H1 (cell line): Measurements from ENCODE around the gene TANC1. TPM values are rescaled to one million over a fixed set of nuclear protein-coding genes. Genes with fewer than 3 reads are reported as not detected.

Experiments used
- BCL11A ChIP-seq, 2 experiments: IDR thresholded peaks; one replicate each; pipeline ENCODE4 v1.6.1; 2011; ENCODE audit warnings: low read depth in 2 of 2, low read length in 2 of 2, mild to moderate bottlenecking in 2 of 2
- CTCF ChIP-seq, 3 experiments: IDR thresholded peaks; 1 replicate in 2 of 3; 2 replicates in 1 of 3; pipeline versions ENCODE4 v1.5.1 to v1.6.1; 2011; ENCODE audit warnings: low read length in 3 of 3, mild to moderate bottlenecking in 3 of 3, inconsistent platforms in 2 of 3, low read depth in 1 of 3, moderate library complexity in 1 of 3; ENCODE audit not compliant: insufficient read depth in 1 of 3; ENCODE audit errors: control extremely low read depth in 1 of 3
- EGR1 ChIP-seq: IDR thresholded peaks from 2 replicates; pipeline ENCODE4 v1.6.1; 2011; ENCODE audit warnings: low read depth, low read length, borderline replicate concordance
- GTF2F1 ChIP-seq: IDR thresholded peaks from 2 replicates; pipeline ENCODE4 v1.6.1; 2012; ENCODE audit warnings: low read depth, low read length, improper control_type of control experiment, borderline replicate concordance
- HDAC2 ChIP-seq, 2 experiments: fragments of 300-600 bp in 1 of 2; sonication (generic) in 1 of 2; IDR thresholded peaks; 2 replicates each; pipeline ENCODE4 v1.6.1; 2011 to 2012; ENCODE audit warnings: low read depth in 2 of 2, low read length in 2 of 2, mild to moderate bottlenecking in 2 of 2, moderate library complexity in 2 of 2, borderline replicate concordance in 1 of 2, inconsistent platforms in 1 of 2
- HDAC6 ChIP-seq: IDR thresholded peaks from one replicate; pipeline ENCODE4 v1.7.1; 2012; ENCODE audit warnings: low read depth, mild to moderate bottlenecking, inconsistent platforms, low read length, moderate library complexity
- JUN ChIP-seq: IDR thresholded peaks from 2 replicates; pipeline ENCODE4 v1.6.1; 2011; ENCODE audit warnings: low read depth, mild to moderate bottlenecking, improper control_type of control experiment, low read length
- KDM1A ChIP-seq: fragments of 200-600, 300-600 bp; sonication (generic); IDR thresholded peaks from 2 replicates; pipeline ENCODE4 v1.7.1; 2016; ENCODE audit warnings: mild to moderate bottlenecking, low read length, borderline replicate concordance
- KDM5A ChIP-seq: fragments of 200-600 bp; IDR thresholded peaks from 2 replicates; pipeline ENCODE4 v1.7.1; 2012; ENCODE audit warnings: mild to moderate bottlenecking, low read length, inconsistent platforms, mixed read lengths
- NANOG ChIP-seq: IDR thresholded peaks from 2 replicates; pipeline ENCODE4 v1.6.1; 2011; ENCODE audit warnings: low read length, low read depth, mild to moderate bottlenecking, inconsistent platforms; ENCODE audit not compliant: insufficient read depth, poor library complexity, severe bottlenecking
- POLR2A ChIP-seq, 2 experiments: IDR thresholded peaks; 1 replicate in 1 of 2; 2 replicates in 1 of 2; pipeline ENCODE4 v1.6.1; 2011; ENCODE audit warnings: low read depth in 2 of 2, low read length in 2 of 2, mild to moderate bottlenecking in 2 of 2; ENCODE audit errors: control extremely low read depth in 1 of 2
- RNF2 ChIP-seq: fragments of 200-900, 300-1000 bp; sonication (generic); IDR thresholded peaks from 2 replicates; pipeline ENCODE4 v1.7.1; 2016; ENCODE audit warnings: borderline replicate concordance, low read depth, mild to moderate bottlenecking, antibody characterized with exemption, low read length; ENCODE audit not compliant: poor library complexity, severe bottlenecking; ENCODE audit errors: missing control alignments
- SAP30 ChIP-seq: fragments of 300-600 bp; sonication (generic); IDR thresholded peaks from 2 replicates; pipeline ENCODE4 v1.7.1; 2012; ENCODE audit warnings: low read length, moderate library complexity, mild to moderate bottlenecking, inconsistent platforms; ENCODE audit not compliant: insufficient read depth, insufficient replicate concordance
- SIN3A ChIP-seq, 2 experiments: IDR thresholded peaks in 1 of 2; conservative IDR thresholded peaks in 1 of 2; 2 replicates each; pipeline ENCODE4 v1.6.1; 2011 to 2012; ENCODE audit warnings: low read length in 2 of 2, improper control_type of control experiment in 1 of 2, low read depth in 1 of 2, mild to moderate bottlenecking in 1 of 2
- SP1 ChIP-seq: IDR thresholded peaks from 2 replicates; pipeline ENCODE4 v1.6.1; 2011; ENCODE audit warnings: low read depth, low read length
- SP2 ChIP-seq: IDR thresholded peaks from 2 replicates; pipeline ENCODE4 v1.6.1; 2012; ENCODE audit warnings: mild to moderate bottlenecking, low read length, inconsistent platforms
- TBP ChIP-seq: IDR thresholded peaks from 2 replicates; pipeline ENCODE4 v1.6.1; 2011; ENCODE audit warnings: low read depth, low read length, improper control_type of control experiment
- TEAD4 ChIP-seq: IDR thresholded peaks from 2 replicates; pipeline ENCODE4 v1.6.1; 2012; ENCODE audit warnings: low read depth, low read length, inconsistent platforms, mixed read lengths
- polyA plus RNA-seq, 7 experiments: library from polyadenylated mRNA; depleted of rRNA in 3 of 7; stranded (reverse) in 5 of 7; unstranded in 2 of 7; fragments of >200 nt in 5 of 7; fragments of 200-250 nt in 2 of 7; gene quantifications; 1 replicate in 5 of 7; 2 replicates in 1 of 7; 4 replicates in 1 of 7; pipeline versions ENCODE4 v1.2.1 to v1.2.3, GENCODE V29; 2011 to 2013; ENCODE audit warnings: missing spikeins in 2 of 7, mixed read lengths in 2 of 7
- total RNA-seq: library from RNA; stranded (reverse); fragmentation: NEBNext Ultra II Directional; extraction: Animal tissue kit (Norgen Biotek cat#: 25700); gene quantifications from 2 replicates; pipeline ENCODE4 v1.2.1, GENCODE V29; 2021
- TF ChIP-seq, protein P1 (sequence below): IDR thresholded peaks from 2 replicates; pipeline ENCODE4 v1.6.1; 2011; ENCODE audit warnings: low read length, improper control_type of control experiment

The TANC1 gene
- total and polyA plus RNA-seq, 2 of the 8 experiments (the other 6 are each of a cell fraction or from before 2014, with no cell fraction given): 4.1 to 7.6 TPM

GRCh38 chr2:158967731-158968395, 577 bp upstream of the TANC1 start (continued):
- no peak for TF ChIP-seq KDM5A
- no peak for TF ChIP-seq JUN
- TF ChIP-seq NANOG: no peak
- TF ChIP-seq, protein P1, sequence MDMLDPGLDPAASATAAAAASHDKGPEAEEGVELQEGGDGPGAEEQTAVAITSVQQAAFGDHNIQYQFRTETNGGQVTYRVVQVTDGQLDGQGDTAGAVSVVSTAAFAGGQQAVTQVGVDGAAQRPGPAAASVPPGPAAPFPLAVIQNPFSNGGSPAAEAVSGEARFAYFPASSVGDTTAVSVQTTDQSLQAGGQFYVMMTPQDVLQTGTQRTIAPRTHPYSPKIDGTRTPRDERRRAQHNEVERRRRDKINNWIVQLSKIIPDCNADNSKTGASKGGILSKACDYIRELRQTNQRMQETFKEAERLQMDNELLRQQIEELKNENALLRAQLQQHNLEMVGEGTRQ: no peak
- no peak for TF ChIP-seq SIN3A (conservative IDR thresholded peaks at IDR 0.05 in 1 of 2, IDR thresholded peaks at IDR 0.05 in 1 of 2; ENCODE audit: low read depth in 1 of 2, low read length in 2 of 2)
- no peak for TF ChIP-seq CTCF (IDR thresholded peaks at IDR 0.05; ENCODE audit: control extremely low read depth in 1 of 3, insufficient read depth in 1 of 3, low read depth in 1 of 3, low read length in 3 of 3)
- TF ChIP-seq HDAC2 (IDR thresholded peaks at IDR 0.05; ENCODE audit: borderline replicate concordance in 1 of 2, low read depth in 2 of 2, low read length in 2 of 2): no peak
- no peak for TF ChIP-seq TEAD4
- TF ChIP-seq SAP30: no peak
- TF ChIP-seq BCL11A (IDR thresholded peaks at IDR 0.05; ENCODE audit: low read depth in 2 of 2, low read length in 2 of 2): no peak
- 0 out of 2 replicates have a peak, but pooled peaks have one; percentile 15 for TF ChIP-seq EGR1
- TF ChIP-seq TBP: no peak
- no peak for TF ChIP-seq KDM1A
- TF ChIP-seq SP1: peak; percentile 54; the same call in 1 of the 2 replicates
- TF ChIP-seq HDAC6: no peak
- no peak for TF ChIP-seq RNF2
- TF ChIP-seq GTF2F1: no peak
- TF ChIP-seq SP2: no peak
- no peak for TF ChIP-seq POLR2A (IDR thresholded peaks at IDR 0.05; ENCODE audit: control extremely low read depth in 1 of 2, low read depth in 2 of 2, low read length in 2 of 2)
